MM.1S (cell line): ENCODE results near the gene ATP2A2.
"Not testable (repeated sequence)": the region's sequence is repeated elsewhere in the genome, so short reads cannot be mapped to it uniquely, and the experiment has no call there.

Source experiments
- CTCF ChIP-seq: fragments of 300-600 bp; sonication (generic); IDR thresholded peaks from 2 replicates; pipeline ENCODE4 v1.5.1; 2016; ENCODE audit warnings: antibody characterized with exemption, low read length, mixed read lengths
- EZH2 ChIP-seq: fragments of 300-600 bp; sonication (generic); optimal IDR thresholded peaks from 2 replicates; pipeline ENCODE3; 2017; ENCODE audit warnings: low read depth, mild to moderate bottlenecking, antibody characterized with exemption, low read length, mixed read lengths
- EZH2phosphoT487 ChIP-seq: fragments of 300-600 bp; sonication (generic); IDR thresholded peaks from 2 replicates; pipeline ENCODE4 v1.6.1; 2018; ENCODE audit warnings: antibody characterized with exemption, low read length

GRCh38 chr12:110255890-110256456 lies 25.1 kb upstream of the ATP2A2 start:
- not testable (repeated sequence) for TF ChIP-seq CTCF, EZH2, EZH2phosphoT487
